Prostate gland (tissue), 2 donors: ENCODE data around the gene BTBD10.

Experiments
- POLR2A ChIP-seq: fragments of 450-650 bp; IDR thresholded peaks from one replicate; pipeline ENCODE4 v1.6.1; 2016; ENCODE audit warnings: antibody characterized with exemption, mild to moderate bottlenecking
- POLR2AphosphoS5 ChIP-seq: sonication (generic); formaldehyde crosslinking; IDR thresholded peaks from one replicate; pipeline ENCODE4 v1.6.1; 2017; ENCODE audit warnings: antibody characterized with exemption
- TF ChIP-seq, protein P1 (sequence below), 4 experiments: fragments of 200-600 bp in 2 of 4; fragments of 450-650 bp in 2 of 4; sonication (generic) in 2 of 4; IDR thresholded peaks; 1 replicate in 3 of 4; 2 replicates in 1 of 4; pipeline ENCODE4 v1.5.1; 2016 to 2019; ENCODE audit warnings: antibody characterized with exemption in 4 of 4, mild to moderate bottlenecking in 2 of 4, moderate library complexity in 2 of 4

- TF ChIP-seq POLR2A (no peak), POLR2AphosphoS5 (no peak)
- TF ChIP-seq, protein P1, sequence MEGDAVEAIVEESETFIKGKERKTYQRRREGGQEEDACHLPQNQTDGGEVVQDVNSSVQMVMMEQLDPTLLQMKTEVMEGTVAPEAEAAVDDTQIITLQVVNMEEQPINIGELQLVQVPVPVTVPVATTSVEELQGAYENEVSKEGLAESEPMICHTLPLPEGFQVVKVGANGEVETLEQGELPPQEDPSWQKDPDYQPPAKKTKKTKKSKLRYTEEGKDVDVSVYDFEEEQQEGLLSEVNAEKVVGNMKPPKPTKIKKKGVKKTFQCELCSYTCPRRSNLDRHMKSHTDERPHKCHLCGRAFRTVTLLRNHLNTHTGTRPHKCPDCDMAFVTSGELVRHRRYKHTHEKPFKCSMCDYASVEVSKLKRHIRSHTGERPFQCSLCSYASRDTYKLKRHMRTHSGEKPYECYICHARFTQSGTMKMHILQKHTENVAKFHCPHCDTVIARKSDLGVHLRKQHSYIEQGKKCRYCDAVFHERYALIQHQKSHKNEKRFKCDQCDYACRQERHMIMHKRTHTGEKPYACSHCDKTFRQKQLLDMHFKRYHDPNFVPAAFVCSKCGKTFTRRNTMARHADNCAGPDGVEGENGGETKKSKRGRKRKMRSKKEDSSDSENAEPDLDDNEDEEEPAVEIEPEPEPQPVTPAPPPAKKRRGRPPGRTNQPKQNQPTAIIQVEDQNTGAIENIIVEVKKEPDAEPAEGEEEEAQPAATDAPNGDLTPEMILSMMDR (IDR thresholded peaks at IDR 0.05): no peak
Measured at GRCh38 chr11:13445588-13445987, 17.4 kb downstream of the BTBD10 start.
